HepG2 (cell line): ENCODE results near the gene DNAJC5. TPM values are rescaled to one million over a fixed set of nuclear protein-coding genes. Genes with fewer than 3 reads are reported as not detected.
A peak's percentile ranks its signal among the peaks of the same experiment; 100 is the strongest.

Source experiments
- ARHGAP35 ChIP-seq: sonication (generic); formaldehyde crosslinking; IDR thresholded peaks from 2 replicates; pipeline ENCODE4 v1.9.0; 2022; ENCODE audit warnings: mild to moderate bottlenecking, inconsistent platforms, moderate library complexity, missing genetic modification reagents, borderline replicate concordance
- DPF2 ChIP-seq: sonication (generic); formaldehyde crosslinking; IDR thresholded peaks from 2 replicates; pipeline ENCODE4 v1.4.0; 2020; ENCODE audit warnings: mild to moderate bottlenecking, low read depth, missing genetic modification reagents, borderline replicate concordance
- ELF3 ChIP-seq: IDR thresholded peaks from 2 replicates; pipeline ENCODE4 v1.6.1; 2016; ENCODE audit warnings: missing genetic modification reagents, missing compliant biosample characterization
- KDM3A ChIP-seq: IDR thresholded peaks from 2 replicates; pipeline ENCODE4 v1.6.1; 2018; ENCODE audit warnings: low read depth, missing compliant biosample characterization
- SAP130 ChIP-seq: IDR thresholded peaks from 2 replicates; pipeline ENCODE4 v1.6.1; 2016; ENCODE audit warnings: low read depth
- TBX2 ChIP-seq: sonication (generic); formaldehyde crosslinking; IDR thresholded peaks from 2 replicates; pipeline ENCODE4 v1.5.0; 2020; ENCODE audit warnings: missing genetic modification reagents, mild to moderate bottlenecking, borderline replicate concordance
- TBX3 ChIP-seq: fragments of 450-650 bp; IDR thresholded peaks from 2 replicates; pipeline ENCODE4 v1.6.1; 2017; ENCODE audit warnings: antibody characterized with exemption, mild to moderate bottlenecking, inconsistent platforms, borderline replicate concordance
- ZMYM2 ChIP-seq: sonication (generic); formaldehyde crosslinking; IDR thresholded peaks from 2 replicates; pipeline ENCODE4 v1.8.0; 2022; ENCODE audit warnings: mild to moderate bottlenecking, missing genetic modification reagents
- ZNF256 ChIP-seq: sonication (generic); formaldehyde crosslinking; conservative IDR thresholded peaks from 2 replicates; pipeline ENCODE4 v1.4.0; 2020; ENCODE audit warnings: missing genetic modification reagents
- ZNF318 ChIP-seq: sonication (generic); formaldehyde crosslinking; IDR thresholded peaks from 2 replicates; pipeline ENCODE4 v1.4.0; 2020; ENCODE audit warnings: mild to moderate bottlenecking, missing genetic modification reagents
- ZNF496 ChIP-seq: sonication (generic); formaldehyde crosslinking; IDR thresholded peaks from 2 replicates; pipeline ENCODE4 v1.8.1; 2023; ENCODE audit warnings: mild to moderate bottlenecking, moderate library complexity, missing genetic modification reagents; ENCODE audit not compliant: insufficient replicate concordance
- ZNF530 ChIP-seq: sonication (generic); formaldehyde crosslinking; IDR thresholded peaks from 2 replicates; pipeline ENCODE4 v1.5.0; 2020; ENCODE audit warnings: low read depth, mild to moderate bottlenecking, missing genetic modification reagents
- ZNF546 ChIP-seq: sonication (generic); formaldehyde crosslinking; conservative IDR thresholded peaks from 2 replicates; pipeline ENCODE4 v1.8.1; 2023; ENCODE audit warnings: mild to moderate bottlenecking, missing genetic modification reagents
- ZNF703 ChIP-seq: sonication (generic); formaldehyde crosslinking; IDR thresholded peaks from 2 replicates; pipeline ENCODE4 v1.5.1; 2020; ENCODE audit warnings: missing genetic modification reagents, mild to moderate bottlenecking, moderate library complexity, borderline replicate concordance
- polyA plus RNA-seq, 8 experiments: library from polyadenylated mRNA; depleted of rRNA in 3 of 8; stranded (reverse) in 7 of 8; unstranded in 1 of 8; fragments of >200 nt; fragmentation: Illumina TruSeq in 4 of 8; extraction: Trizol in 4 of 8; gene quantifications; 2 replicates each; pipeline versions ENCODE4 v1.2.1 to v1.2.3, GENCODE V29; 2011 to 2016; ENCODE audit warnings: low read depth in 4 of 8, missing spikeins in 1 of 8, mixed read lengths in 1 of 8; ENCODE audit not compliant: insufficient read depth in 1 of 8
- total RNA-seq, 5 experiments: library from RNA; depleted of rRNA; stranded (reverse); fragments of >200 nt; fragmentation: Illumina TruSeq; extraction: Trizol; gene quantifications; 2 replicates each; pipeline ENCODE4 v1.2.3, GENCODE V29; 2016; ENCODE audit warnings: low read depth in 1 of 5
- TF ChIP-seq, protein P1 (sequence below): sonication (generic); formaldehyde crosslinking; IDR thresholded peaks from 2 replicates; pipeline ENCODE4 v1.4.0; 2020; ENCODE audit warnings: missing genetic modification reagents; ENCODE audit errors: not compliant biosample characterization
- TF ChIP-seq, protein P2 (sequence below): sonication (generic); formaldehyde crosslinking; IDR thresholded peaks from 2 replicates; pipeline ENCODE4 v1.5.0; 2020; ENCODE audit warnings: mild to moderate bottlenecking, missing genetic modification reagents, moderate library complexity

DNAJC5 gene
- total and polyA plus RNA-seq, 2 of the 13 experiments (the other 11 are each of a cell fraction or from before 2014, with no cell fraction given), result 42.8 to 64.5 TPM

DNA sequence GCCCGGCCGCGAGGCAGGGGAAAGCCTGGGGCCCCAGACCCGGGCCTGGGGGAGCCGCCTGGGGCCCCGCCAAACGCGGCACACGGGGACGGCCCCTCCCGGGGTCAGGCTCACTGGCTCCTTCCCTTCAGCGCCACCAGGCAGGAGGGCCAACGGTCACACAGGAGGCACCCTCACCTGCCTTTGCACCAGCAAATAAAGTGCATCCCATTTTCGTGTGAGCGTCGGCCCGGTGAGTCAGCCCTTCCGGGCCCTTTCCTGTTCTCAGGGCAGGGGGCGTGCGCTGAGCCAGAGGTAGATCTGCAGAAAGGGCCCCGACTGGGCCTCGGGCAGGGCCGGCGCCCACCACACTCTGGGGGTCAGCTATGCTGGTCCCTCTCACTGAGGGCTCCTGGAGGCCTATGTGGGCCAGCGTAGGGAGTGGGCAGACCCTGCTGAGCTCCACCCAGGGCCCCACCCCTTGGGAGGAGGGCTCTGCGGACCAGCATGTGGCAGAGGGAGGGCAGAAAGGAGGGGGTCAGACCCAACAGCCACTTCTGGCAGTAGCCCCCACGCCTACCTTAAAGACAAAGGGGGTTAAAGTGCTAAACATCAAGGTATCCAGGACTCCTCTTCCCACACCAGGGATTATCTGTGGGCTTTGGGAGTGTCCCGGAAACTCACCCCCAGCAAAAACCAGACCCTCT lies 62.2 kb downstream of the DNAJC5 start (continued):
- TF ChIP-seq ZNF318 (CRISPR knock-in tag) (no peak), ZNF703 (no peak), TBX2 (CRISPR knock-in tag) (peak; percentile 35; the same call in 1 of the 2 replicates), ZNF530 (CRISPR knock-in tag) (no peak), ZNF496 (CRISPR knock-in tag) (no peak), ELF3 (CRISPR knock-in tag) (0 out of 2 replicates have a peak, but pooled peaks have one; percentile 62), ARHGAP35 (CRISPR knock-in tag) (no peak; the same call in 1 of the 2 replicates), ZNF256 (CRISPR knock-in tag) (peak; percentile 60; the same call in 1 of the 2 replicates), KDM3A (CRISPR knock-in tag) (peak; percentile 35; the same call in 1 of the 2 replicates), ZNF546 (CRISPR knock-in tag) (no peak), SAP130 (peak; percentile 91), TBX3 (no peak), DPF2 (no peak), ZMYM2 (CRISPR knock-in tag) (no peak)
- TF ChIP-seq, protein P1, sequence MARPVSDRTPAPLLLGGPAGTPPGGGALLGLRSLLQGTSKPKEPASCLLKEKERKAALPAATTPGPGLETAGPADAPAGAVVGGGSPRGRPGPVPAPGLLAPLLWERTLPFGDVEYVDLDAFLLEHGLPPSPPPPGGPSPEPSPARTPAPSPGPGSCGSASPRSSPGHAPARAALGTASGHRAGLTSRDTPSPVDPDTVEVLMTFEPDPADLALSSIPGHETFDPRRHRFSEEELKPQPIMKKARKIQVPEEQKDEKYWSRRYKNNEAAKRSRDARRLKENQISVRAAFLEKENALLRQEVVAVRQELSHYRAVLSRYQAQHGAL, result peak; percentile 78
- TF ChIP-seq, protein P2, sequence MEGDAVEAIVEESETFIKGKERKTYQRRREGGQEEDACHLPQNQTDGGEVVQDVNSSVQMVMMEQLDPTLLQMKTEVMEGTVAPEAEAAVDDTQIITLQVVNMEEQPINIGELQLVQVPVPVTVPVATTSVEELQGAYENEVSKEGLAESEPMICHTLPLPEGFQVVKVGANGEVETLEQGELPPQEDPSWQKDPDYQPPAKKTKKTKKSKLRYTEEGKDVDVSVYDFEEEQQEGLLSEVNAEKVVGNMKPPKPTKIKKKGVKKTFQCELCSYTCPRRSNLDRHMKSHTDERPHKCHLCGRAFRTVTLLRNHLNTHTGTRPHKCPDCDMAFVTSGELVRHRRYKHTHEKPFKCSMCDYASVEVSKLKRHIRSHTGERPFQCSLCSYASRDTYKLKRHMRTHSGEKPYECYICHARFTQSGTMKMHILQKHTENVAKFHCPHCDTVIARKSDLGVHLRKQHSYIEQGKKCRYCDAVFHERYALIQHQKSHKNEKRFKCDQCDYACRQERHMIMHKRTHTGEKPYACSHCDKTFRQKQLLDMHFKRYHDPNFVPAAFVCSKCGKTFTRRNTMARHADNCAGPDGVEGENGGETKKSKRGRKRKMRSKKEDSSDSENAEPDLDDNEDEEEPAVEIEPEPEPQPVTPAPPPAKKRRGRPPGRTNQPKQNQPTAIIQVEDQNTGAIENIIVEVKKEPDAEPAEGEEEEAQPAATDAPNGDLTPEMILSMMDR, result peak; percentile 55
